Measurements from ENCODE around the gene STKLD1.
"Not testable (repeated sequence)": the region's sequence is repeated elsewhere in the genome, so short reads cannot be mapped to it uniquely, and the experiment has no call there.

STKLD1 gene

GRCh38 chr9:133375724-133376654 is at the start of gene STKLD1, which contains the start of gene SURF4:
Gene STKLD1, plus strand, starts transcription at chr9:133376366. Its CDS starts 108 bp downstream, at chr9:133376474.
Gene SURF4, minus strand, starts transcription at chr9:133376060. Its CDS starts 91 bp downstream, at chr9:133375969.
- DNase-seq = peak; percentile 99

GRCh38 chr9:133327021-133327420 is 49.1 kb upstream of the STKLD1 start:
- not testable (repeated sequence) for DNase-seq

GRCh38 chr9:133327834-133328484 is 48.2 kb upstream of the STKLD1 start:
- peak; percentile 54 for DNase-seq

- DNase-seq = peak; percentile 59
These were observed 46.6 kb upstream of the STKLD1 start for GRCh38 chr9:133329306-133330156.

- DNase-seq = peak; percentile 56
These were observed 44.9 kb upstream of the STKLD1 start for GRCh38 chr9:133331221-133331620.

GRCh38 chr9:133331641-133332380 is 44.4 kb upstream of the STKLD1 start:
- peak; percentile 41 for DNase-seq

- DNase-seq = peak; percentile 45
These were observed 43.8 kb upstream of the STKLD1 start for GRCh38 chr9:133332381-133332730.

- no peak for DNase-seq
These were observed 43.2 kb upstream of the STKLD1 start for GRCh38 chr9:133333011-133333410.

GRCh38 chr9:133333566-133333965 is 42.6 kb upstream of the STKLD1 start:
- no peak for DNase-seq

- no peak for DNase-seq
These were observed 42.0 kb upstream of the STKLD1 start for GRCh38 chr9:133334161-133334560.

- not testable (repeated sequence) for DNase-seq
These were observed 41.3 kb upstream of the STKLD1 start for GRCh38 chr9:133334888-133335287.

GRCh38 chr9:133335924-133336811 is 40.0 kb upstream of the STKLD1 start, which contains the start of gene SURF6:
Gene SURF6, minus strand, starts transcription at chr9:133336188. Its CDS starts 56 bp downstream, at chr9:133336132.
- DNase-seq = peak; percentile 97

GRCh38 chr9:133339641-133340040 is 36.5 kb upstream of the STKLD1 start:
- DNase-seq = no peak

- no peak for DNase-seq
These were observed 35.9 kb upstream of the STKLD1 start for GRCh38 chr9:133340256-133340655.

GRCh38 chr9:133340916-133341315 is 35.2 kb upstream of the STKLD1 start:
- no peak for DNase-seq

GRCh38 chr9:133341369-133342068 is 34.6 kb upstream of the STKLD1 start:
- DNase-seq = no peak

GRCh38 chr9:133342069-133342406 is 34.1 kb upstream of the STKLD1 start:
- no peak for DNase-seq

GRCh38 chr9:133342570-133342969 is 33.6 kb upstream of the STKLD1 start:
- no peak for DNase-seq

GRCh38 chr9:133344071-133344470 is 32.1 kb upstream of the STKLD1 start:
- DNase-seq = no peak

- DNase-seq = no peak
These were observed 31.2 kb upstream of the STKLD1 start for GRCh38 chr9:133344979-133345378.

GRCh38 chr9:133345596-133345995 is 30.6 kb upstream of the STKLD1 start:
- no peak for DNase-seq
